ENCODE results near the gene GRIN1. TPM values are rescaled to one million over a fixed set of nuclear protein-coding genes. Genes with fewer than 3 reads are reported as not detected.

The GRIN1 gene
- total RNA-seq, 2 experiments from 2014 or later: not detected

DNA sequence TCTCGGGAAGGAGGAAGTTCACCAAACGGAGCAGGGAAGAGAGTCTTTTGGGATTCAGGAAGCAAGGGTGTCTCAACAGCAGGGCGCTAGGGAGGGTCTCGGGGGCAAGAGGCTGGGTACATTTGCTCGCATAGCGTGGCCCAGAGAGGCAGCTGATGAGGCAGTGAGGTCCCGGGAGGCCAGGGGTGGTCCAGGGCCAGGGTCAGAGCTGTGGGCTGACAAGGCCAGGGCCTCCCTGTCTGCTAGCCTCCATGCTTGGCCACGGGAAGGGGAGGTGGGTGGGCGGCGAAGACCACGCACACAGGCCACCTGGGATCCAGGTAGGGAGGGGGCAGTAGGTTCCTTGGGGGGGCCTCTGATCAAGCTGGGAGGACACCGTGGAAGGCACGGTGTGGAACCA lies 72.6 kb downstream of the GRIN1 start:
- ChIA-PET CTCF (no interaction called here), POLR2A (no interaction called here)
- H3K27me3 Mint-ChIP-seq (ENCODE audit: low read depth): no peaks in the 10 kb centered on the region
- DNase-seq: no peak
- H3K4me3 Mint-ChIP-seq: no peak overlapping the region
- no peaks in the 10 kb centered on the region for H3K9me3 Mint-ChIP-seq (ENCODE audit: insufficient read depth)
- ATAC-seq: no peak
- peaks cover 16% of the 10 kb centered on the region for H3K4me1 Mint-ChIP-seq (ENCODE audit: low read depth)
- no peak overlapping the region for H3K27ac Mint-ChIP-seq
- H3K36me3 Mint-ChIP-seq (ENCODE audit: low read depth): peaks cover 27% of the 10 kb centered on the region

DNA sequence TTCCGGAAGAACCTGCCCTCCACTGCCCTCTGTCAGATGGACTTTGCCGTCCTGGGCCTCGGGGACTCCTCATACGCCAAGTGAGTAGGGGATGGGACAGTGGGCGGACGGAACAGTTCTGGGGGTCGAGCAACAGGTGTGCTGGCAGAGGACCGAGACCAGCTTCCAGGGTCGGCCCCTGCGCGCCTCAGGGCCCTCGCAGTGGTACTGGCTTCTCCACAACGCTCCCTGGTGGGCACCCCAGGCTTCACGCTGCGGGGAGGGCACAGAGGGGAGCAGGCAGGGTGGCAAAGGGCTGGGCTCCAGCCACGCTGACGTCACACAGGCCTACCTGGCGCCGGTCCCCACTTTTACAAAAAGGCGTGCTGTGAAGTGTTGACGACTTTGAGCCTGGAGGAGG lies 73.6 kb downstream of the GRIN1 start:
- ATAC-seq (no peak), DNase-seq (no peak)
- Mint-ChIP-seq H3K27me3 (ENCODE audit: low read depth) (no peaks in the 10 kb centered on the region), H3K36me3 (ENCODE audit: low read depth) (peaks cover 18% of the 10 kb centered on the region), H3K4me3 (no peak overlapping the region), H3K27ac (no peak overlapping the region), H3K9me3 (ENCODE audit: insufficient read depth) (no peaks in the 10 kb centered on the region), H3K4me1 (ENCODE audit: low read depth) (peaks cover 6% of the 10 kb centered on the region)
- CTCF ChIA-PET: no interaction called here
- POLR2A ChIA-PET: no interaction called here

DNA sequence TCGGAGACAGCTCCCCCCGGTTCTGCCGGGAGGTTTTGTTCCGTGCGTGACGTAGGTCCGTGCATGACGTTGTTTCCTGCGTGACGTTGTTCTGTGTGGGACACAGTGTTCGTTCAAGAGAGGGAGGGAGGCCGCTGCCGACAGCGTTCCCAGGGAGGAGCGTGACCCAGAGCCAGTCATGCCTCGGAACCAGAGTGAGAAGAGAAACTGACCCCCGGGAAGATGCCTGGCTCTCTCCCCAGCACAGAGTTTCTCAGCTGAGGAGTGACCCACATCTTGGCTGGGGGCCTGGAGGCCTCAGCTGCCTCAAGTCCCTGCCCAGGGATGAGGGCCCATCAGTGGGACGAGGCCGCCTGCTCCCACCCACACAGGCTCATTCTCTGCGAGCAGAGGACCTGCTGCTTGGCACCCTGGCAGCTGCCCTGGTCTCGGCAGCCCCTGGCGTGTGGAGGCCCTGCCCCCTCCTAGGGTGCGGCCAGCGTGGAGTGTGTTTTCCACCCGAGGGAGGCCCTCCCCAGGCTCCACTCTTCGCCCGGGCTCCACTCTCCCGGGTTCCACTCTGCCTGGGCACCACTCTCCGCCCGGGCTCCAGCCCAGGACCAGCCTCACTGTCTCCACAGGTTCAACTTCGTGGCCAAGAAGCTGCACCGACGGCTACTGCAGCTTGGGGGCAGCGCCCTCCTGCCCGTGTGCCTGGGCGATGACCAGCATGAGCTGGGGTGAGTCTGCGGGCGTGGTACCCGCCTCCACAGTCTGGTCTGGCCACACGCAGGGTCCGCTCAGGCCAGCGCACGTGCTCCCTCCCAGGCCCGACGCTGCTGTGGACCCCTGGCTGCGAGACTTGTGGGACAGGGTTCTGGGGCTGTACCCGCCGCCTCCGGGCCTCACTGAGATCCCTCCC lies 74.5 kb downstream of the GRIN1 start:
- Mint-ChIP-seq H3K27me3 (ENCODE audit: low read depth) (no peaks in the 10 kb centered on the region), H3K4me1 (ENCODE audit: low read depth) (peaks cover 3% of the 10 kb centered on the region), H3K27ac (no peak overlapping the region), H3K36me3 (ENCODE audit: low read depth) (peaks cover 15% of the 10 kb centered on the region), H3K9me3 (ENCODE audit: insufficient read depth) (no peaks in the 10 kb centered on the region), H3K4me3 (no peak overlapping the region)
- CTCF ChIA-PET: no interaction called here
- POLR2A ChIA-PET: interaction anchor here (0.9 kb wide), 1 partner anchor 98 kb away, joined by 3 read pairs; no protein-coding TSS in a partner anchor
- ATAC-seq (no peak), DNase-seq (no peak)

DNA sequence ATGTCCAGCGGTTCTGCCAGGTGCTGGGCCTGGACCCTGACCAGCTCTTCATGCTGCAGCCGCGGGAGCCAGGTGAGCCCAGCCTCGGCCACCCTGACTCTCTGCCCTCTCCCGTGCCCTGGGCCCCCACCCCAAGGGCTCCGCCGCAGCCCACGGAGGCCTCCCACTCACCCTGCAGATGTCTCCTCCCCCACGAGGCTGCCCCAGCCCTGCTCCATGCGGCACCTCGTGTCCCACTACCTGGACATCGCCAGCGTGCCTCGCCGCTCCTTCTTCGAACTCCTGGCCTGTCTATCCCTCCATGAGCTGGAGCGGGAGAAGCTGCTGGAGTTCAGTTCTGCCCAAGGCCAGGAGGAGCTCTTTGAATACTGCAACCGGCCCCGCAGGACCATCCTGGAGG lies 75.7 kb downstream of the GRIN1 start:
- H3K4me3 Mint-ChIP-seq: no peak overlapping the region
- DNase-seq: no peak
- no peaks in the 10 kb centered on the region for H3K27me3 Mint-ChIP-seq (ENCODE audit: low read depth)
- POLR2A ChIA-PET: interaction anchor here (1.2 kb wide), 1 partner anchor 26 kb away, joined by 3 read pairs; no protein-coding TSS in a partner anchor
- no peak for ATAC-seq
- CTCF ChIA-PET: no interaction called here
- H3K27ac Mint-ChIP-seq: no peak overlapping the region
- H3K36me3 Mint-ChIP-seq (ENCODE audit: low read depth): peaks cover 6% of the 10 kb centered on the region
- no peaks in the 10 kb centered on the region for H3K9me3 Mint-ChIP-seq (ENCODE audit: insufficient read depth)
- no peaks in the 10 kb centered on the region for H3K4me1 Mint-ChIP-seq (ENCODE audit: low read depth)

DNA sequence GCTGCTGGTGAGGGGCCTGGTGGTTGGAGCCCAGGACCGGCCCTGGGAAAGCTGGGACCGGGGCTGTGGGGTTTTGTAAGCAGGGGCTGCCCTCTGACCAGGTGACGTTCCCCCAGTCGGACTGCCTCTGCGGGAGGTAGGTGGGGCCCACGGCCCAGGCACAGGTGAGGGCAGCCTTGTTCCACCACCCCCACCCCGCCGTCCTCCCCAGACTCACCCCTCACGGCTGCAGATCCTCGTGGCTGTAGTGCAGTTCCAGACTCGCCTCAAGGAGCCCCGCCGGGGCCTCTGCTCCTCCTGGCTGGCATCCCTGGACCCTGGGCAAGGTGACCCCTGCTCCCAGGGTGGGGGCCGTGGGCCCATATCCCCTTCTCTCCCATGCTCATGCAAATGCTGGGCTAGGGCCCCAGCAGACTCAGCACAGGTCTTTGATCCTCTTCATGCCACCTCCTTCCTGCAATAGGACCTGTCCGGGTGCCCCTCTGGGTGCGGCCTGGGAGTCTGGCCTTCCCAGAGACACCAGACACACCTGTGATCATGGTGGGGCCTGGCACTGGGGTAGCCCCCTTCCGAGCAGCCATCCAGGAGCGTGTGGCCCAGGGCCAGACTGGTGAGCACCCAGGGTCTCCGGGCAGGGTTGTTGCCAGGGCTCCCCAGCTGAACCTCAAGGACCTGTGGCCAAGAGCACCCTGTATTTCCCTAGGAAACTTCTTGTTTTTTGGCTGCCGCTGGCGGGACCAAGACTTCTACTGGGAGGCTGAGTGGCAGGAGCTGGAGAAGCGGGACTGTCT lies 76.4 kb downstream of the GRIN1 start:
- Mint-ChIP-seq H3K27me3 (ENCODE audit: low read depth) (no peaks in the 10 kb centered on the region), H3K4me3 (no peak overlapping the region), H3K27ac (no peak overlapping the region), H3K9me3 (ENCODE audit: insufficient read depth) (no peaks in the 10 kb centered on the region), H3K4me1 (ENCODE audit: low read depth) (no peaks in the 10 kb centered on the region), H3K36me3 (ENCODE audit: low read depth) (peaks cover 4% of the 10 kb centered on the region)
- ATAC-seq: no peak
- POLR2A ChIA-PET: interaction anchor here (1.1 to 1.5 kb wide), 4 partner anchors 11 to 26 kb away, joined by 3 to 5 read pairs (median 4); partner anchors contain the start of genes TPRN and TUBB4B
- DNase-seq: no peak
- CTCF ChIA-PET: no interaction called here

DNA sequence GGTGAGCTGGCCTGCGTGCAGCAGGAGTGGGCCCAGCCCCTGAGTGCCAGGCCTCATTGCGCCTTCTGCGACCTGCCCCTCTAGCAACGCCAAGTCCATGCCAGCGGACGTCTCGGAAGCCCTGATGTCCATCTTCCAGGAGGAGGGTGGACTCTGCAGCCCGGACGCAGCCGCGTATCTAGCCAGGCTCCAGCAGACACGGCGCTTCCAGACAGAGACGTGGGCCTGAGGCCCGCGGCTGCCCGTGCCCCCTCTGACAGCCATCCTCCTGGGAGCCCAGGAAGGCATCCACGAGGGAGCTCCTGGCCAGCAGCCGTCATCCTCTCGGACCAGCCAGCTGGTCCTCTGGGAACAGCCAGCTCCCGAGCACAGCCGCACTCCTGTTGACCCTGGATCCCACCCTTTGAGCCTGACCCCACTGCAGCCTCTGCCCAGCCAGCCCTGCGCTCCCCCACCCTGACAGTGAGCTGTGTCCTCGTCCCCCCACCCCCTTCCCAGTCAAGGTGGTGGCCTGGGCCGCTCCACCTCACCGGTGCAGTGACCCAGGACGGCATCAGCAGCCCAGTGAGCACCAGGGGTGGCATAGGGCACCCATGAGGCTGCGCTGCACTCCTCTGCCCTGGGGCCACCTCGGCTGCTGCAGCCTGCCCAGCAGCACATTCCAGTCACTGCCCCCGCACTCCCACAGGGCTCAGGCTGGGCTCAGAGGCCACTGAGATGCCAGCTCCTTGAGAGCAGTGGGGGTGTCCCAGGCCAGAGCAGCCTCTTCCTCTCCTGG lies 77.4 kb downstream of the GRIN1 start:
- POLR2A ChIA-PET: interaction anchor here (1.1 to 1.5 kb wide), 4 partner anchors 9 to 25 kb away, joined by 3 to 5 read pairs (median 4); partner anchors contain the start of genes TPRN and TUBB4B
- no peak overlapping the region for H3K4me3 Mint-ChIP-seq
- ATAC-seq (no peak), DNase-seq (no peak)
- peaks cover 2% of the 10 kb centered on the region for H3K4me1 Mint-ChIP-seq (ENCODE audit: low read depth)
- H3K27ac Mint-ChIP-seq: no peak overlapping the region
- CTCF ChIA-PET: no interaction called here
- no peaks in the 10 kb centered on the region for H3K9me3 Mint-ChIP-seq (ENCODE audit: insufficient read depth)
- no peaks in the 10 kb centered on the region for H3K27me3 Mint-ChIP-seq (ENCODE audit: low read depth)
- H3K36me3 Mint-ChIP-seq (ENCODE audit: low read depth): no peaks in the 10 kb centered on the region

DNA sequence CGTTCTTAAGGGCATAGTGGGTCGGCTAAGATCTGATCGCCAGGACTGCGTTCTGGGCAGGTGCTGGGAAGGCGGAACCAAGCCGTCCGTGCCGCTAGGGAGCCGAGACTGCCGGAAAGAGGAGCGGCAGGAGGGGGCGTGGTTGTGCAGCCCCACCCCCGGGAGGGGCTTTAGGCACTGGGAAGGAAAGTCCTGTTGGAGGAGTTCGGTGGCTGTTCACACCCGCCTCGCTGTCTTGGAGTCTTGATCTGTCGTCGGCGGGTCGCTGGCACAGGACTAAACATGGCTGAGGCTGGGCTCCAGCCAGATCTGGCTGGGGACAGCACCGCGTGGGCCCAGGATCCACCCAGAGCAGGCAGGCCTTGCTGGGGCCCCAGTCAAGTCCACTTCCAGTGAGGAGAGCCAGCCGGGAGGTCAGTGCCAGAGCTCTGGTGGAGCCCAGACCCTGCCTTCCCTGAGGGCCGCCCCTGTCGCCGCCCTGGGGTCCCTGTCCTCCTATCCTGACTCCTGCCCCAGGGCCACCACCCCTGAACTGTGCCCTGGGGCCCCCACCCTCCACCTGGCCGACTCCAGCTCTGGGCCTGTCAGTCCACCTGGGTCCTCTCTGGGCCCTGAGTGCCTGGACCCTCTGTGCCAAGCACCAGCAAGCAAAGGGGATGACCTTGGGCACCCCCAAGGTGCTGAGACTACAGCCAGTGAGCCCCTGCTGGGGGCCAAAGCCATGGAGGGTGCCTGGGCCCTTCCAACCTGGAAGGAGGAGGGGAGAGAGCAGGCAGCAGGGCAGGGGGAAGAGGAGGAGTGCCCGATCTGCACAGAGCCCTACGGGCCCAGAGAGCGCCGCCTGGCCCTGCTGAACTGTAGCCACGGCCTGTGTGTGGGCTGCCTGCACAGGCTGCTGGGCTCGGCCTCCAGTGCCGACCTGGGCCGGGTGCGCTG lies 78.6 kb downstream of the GRIN1 start:
- H3K4me1 Mint-ChIP-seq (ENCODE audit: low read depth): peaks cover 2% of the 10 kb centered on the region
- CTCF ChIA-PET: no interaction called here
- no peak for ATAC-seq
- H3K27ac Mint-ChIP-seq: no peak overlapping the region
- no peaks in the 10 kb centered on the region for H3K27me3 Mint-ChIP-seq (ENCODE audit: low read depth)
- DNase-seq: no peak
- H3K4me3 Mint-ChIP-seq: no peak overlapping the region
- H3K36me3 Mint-ChIP-seq (ENCODE audit: low read depth): no peaks in the 10 kb centered on the region
- POLR2A ChIA-PET: interaction anchor here (1.4 to 1.5 kb wide), 2 partner anchors 10 to 14 kb away, joined by 4 read pairs; no protein-coding TSS in a partner anchor
- H3K9me3 Mint-ChIP-seq (ENCODE audit: insufficient read depth): no peaks in the 10 kb centered on the region

DNA sequence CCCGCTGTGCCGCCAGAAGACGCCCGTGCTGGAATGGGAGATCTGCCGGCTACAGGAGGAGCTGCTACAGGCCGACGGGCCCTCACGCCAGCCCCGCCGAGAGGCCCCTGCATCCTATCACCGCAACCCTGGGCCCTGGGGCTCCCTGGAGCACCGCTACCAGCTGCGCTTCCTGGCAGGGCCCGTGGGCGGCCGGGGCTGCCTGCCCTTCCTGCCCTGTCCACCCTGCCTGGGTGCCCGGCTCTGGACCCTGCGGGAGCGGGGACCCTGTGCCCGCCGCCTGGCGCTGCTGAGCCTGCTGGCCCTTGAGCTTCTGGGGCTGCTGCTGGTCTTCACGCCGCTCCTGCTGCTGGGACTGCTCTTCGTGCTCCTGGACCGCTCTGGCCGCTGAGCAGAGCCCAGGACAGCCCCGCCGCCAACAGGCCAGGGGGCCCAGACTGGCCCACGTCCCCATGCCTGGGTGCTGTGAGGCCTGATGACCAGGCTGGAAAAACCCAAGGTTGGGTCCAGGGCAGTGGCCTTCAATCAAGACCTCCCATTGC lies 79.3 kb downstream of the GRIN1 start:
- Mint-ChIP-seq H3K36me3 (ENCODE audit: low read depth) (no peaks in the 10 kb centered on the region), H3K27me3 (ENCODE audit: low read depth) (no peaks in the 10 kb centered on the region), H3K4me1 (ENCODE audit: low read depth) (peaks cover 7% of the 10 kb centered on the region), H3K9me3 (ENCODE audit: insufficient read depth) (no peaks in the 10 kb centered on the region), H3K27ac (no peak overlapping the region), H3K4me3 (no peak overlapping the region)
- CTCF ChIA-PET: interaction anchor here (1.4 kb wide), 1 partner anchor 29 kb away, joined by 5 read pairs; the partner anchor contains the start of genes ANAPC2 and SSNA1
- ATAC-seq (no peak), DNase-seq (no peak)
- POLR2A ChIA-PET: no interaction called here

All from activated CD8-positive, alpha-beta T cell treated with anti-CD3 and anti-CD28 coated beads, Interleukin-2, amount 10 ng/mL, durations not matched to agents 7 days and 5 days (primary cell).